GM13977 (cell line): Measurements from ENCODE around the gene ACSL1.

Experiments used
- DNase-seq: peaks from one replicate; pipeline ENCODE4 v3.0.0; 2012; ENCODE audit warnings: low spot score
- CTCF ChIP-seq: IDR thresholded peaks from 2 replicates; pipeline ENCODE4 v1.5.1; 2012; ENCODE audit warnings: mild to moderate bottlenecking, control low read depth; ENCODE audit not compliant: insufficient read depth; ENCODE audit errors: extremely low read depth, missing control alignments
- in situ Hi-C: fragments of 300-500 bp; cut with MboI; formaldehyde crosslinking; loops from one replicate; pipeline ENCODE4 v1.12.0; 2022; ENCODE audit warnings: low sequenced_read_pairs, low pct_unique_long_range_greater_than_20kb, mixed read lengths, inconsistent platforms; ENCODE audit not compliant: unreplicated experiment

The ACSL1 gene

DNA sequence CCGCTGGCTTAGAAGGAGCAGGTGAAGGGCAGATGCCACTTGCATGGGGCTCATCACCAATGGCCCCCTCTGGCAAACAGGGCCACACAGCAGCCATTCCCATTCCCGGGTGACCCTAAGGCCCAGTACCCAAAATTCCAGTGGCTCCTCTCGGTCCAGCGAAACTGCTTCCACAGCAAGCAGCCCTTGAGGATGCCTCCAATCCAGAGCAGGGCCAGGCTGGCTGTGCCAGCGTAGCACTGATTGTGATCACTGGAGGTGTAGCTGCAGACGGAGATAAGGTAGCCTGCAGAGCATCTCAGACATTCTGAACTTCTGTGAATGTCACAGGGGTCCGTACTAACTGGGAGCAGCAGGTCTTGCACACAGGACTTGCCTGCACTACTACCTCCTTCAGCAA lies 27.3 kb downstream of the ACSL1 start:
- in situ Hi-C loops: no loop called here
- TF ChIP-seq CTCF: no peak

DNA sequence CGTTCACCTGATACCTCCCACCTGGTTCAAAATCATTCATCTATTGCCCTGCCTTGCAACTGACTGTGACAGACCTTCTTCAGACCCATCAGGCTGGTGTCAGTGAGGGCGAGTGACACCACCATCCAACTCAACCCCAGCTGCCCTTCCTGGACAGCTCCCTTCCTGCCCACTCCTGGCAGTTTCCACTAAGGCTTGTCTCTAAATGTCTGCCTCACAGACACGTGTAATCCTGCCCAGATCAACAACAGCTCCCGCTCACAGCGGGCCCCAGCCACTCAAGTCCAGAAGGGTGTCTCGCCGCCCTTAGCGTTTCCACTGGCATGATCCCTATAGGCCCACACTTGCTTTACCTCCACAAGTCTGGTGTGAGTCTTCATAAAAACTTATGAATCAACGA lies 28.9 kb downstream of the ACSL1 start:
- TF ChIP-seq CTCF: no peak
- no peak for DNase-seq
- in situ Hi-C loops: no loop called here

More for the DNA sequence above, 27.3 kb downstream of the ACSL1 start:
- DNase-seq: no peak

GRCh38 chr4:184795214-184795844 lies 30.4 kb downstream of the ACSL1 start:
- DNase-seq: no peak
- in situ Hi-C loops: no loop called here
- no peak for TF ChIP-seq CTCF

GRCh38 chr4:184794470-184794869 lies 31.3 kb downstream of the ACSL1 start:
- in situ Hi-C loops: no loop called here
- TF ChIP-seq CTCF: no peak
- DNase-seq: no peak

- no peak for DNase-seq
- no peak for TF ChIP-seq CTCF
- in situ Hi-C loops: no loop called here
Observed at GRCh38 chr4:184793735-184794355, 31.9 kb downstream of the ACSL1 start.

- DNase-seq: no peak
- in situ Hi-C loops: no loop called here
- no peak for TF ChIP-seq CTCF
Observed at GRCh38 chr4:184792950-184793555, 32.7 kb downstream of the ACSL1 start.
